ENCODE measurements around the gene SEMA4C.

DNA sequence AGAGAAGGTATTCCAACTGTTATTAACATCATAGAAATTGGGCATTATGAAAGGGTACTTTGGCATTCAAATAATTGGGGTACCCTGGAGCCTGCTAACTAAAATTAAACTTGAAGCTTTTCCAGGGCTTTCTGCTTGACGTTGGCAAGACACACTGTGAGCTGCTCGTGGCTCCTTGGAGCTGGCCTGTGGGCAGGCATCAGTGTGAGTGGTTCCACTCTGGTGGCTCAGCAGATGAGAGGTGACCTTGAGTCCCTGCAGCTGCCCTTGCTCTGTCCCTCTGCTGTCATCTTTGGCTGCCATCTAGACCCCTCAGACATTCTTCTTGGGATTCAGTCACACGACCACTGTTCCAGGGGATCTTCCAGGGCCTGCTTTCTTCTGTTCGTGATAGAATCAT is 47.1 kb downstream of the SEMA4C start:
- TF ChIP-seq, protein P1, sequence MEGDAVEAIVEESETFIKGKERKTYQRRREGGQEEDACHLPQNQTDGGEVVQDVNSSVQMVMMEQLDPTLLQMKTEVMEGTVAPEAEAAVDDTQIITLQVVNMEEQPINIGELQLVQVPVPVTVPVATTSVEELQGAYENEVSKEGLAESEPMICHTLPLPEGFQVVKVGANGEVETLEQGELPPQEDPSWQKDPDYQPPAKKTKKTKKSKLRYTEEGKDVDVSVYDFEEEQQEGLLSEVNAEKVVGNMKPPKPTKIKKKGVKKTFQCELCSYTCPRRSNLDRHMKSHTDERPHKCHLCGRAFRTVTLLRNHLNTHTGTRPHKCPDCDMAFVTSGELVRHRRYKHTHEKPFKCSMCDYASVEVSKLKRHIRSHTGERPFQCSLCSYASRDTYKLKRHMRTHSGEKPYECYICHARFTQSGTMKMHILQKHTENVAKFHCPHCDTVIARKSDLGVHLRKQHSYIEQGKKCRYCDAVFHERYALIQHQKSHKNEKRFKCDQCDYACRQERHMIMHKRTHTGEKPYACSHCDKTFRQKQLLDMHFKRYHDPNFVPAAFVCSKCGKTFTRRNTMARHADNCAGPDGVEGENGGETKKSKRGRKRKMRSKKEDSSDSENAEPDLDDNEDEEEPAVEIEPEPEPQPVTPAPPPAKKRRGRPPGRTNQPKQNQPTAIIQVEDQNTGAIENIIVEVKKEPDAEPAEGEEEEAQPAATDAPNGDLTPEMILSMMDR (optimal IDR thresholded peaks at IDR 0.05 in 1 of 3, IDR thresholded peaks at IDR 0.05 in 1 of 3, conservative IDR thresholded peaks at IDR 0.05 in 1 of 3; ENCODE audit: extremely low read depth in 1 of 3, insufficient read depth in 2 of 3, low read length in 3 of 3): no peak
- TF ChIP-seq EZH2 (IDR thresholded peaks at IDR 0.05; ENCODE audit: low read length): no peak
